ENCODE measurements around the gene SKI. TPM values are rescaled to one million over a fixed set of nuclear protein-coding genes. Genes with fewer than 3 reads are reported as not detected.
A peak's percentile ranks its signal among the peaks of the same experiment; 100 is the strongest.

The SKI gene
- total RNA-seq, 6 donors from 2014 or later: 57.3 to 108 (median 96.9) TPM

- DNase-seq (peak; percentile 87 to 95), ATAC-seq (ENCODE audit: low FRiP score in 2 of 2) (peak; percentile 73 to 79)
- H3K27ac ChIP-seq: peak overlapping the region; percentile 89 to 95 (median 92)
- TF ChIP-seq POLR2A (IDR thresholded peaks at IDR 0.05) (peak in 1 of 4 donors; percentile 58), EP300 (IDR thresholded peaks at IDR 0.05) (peak in 3 of 4 donors; percentile 11 to 53 (median 18)), CTCF (IDR thresholded peaks at IDR 0.05) (peak; percentile 35 to 72 (median 56)), POLR2AphosphoS5 (IDR thresholded peaks at IDR 0.05) (peak; percentile 81 to 84)
- WGBS, 2 donors: 6 to 7% methylated on average over 9 to 47 of the region's 49 CpGs
- H3K4me1 ChIP-seq: peaks cover 47 to 67% (median 50%) of the 10 kb centered on the region in 4 donors
- peak overlapping the region in 3 of 4 donors; percentile 19 to 42 (median 35) for H3K4me3 ChIP-seq
- H3K27me3 ChIP-seq: no peaks in the 10 kb centered on the region
- no peaks in the 10 kb centered on the region for H3K9me3 ChIP-seq
- H3K36me3 ChIP-seq: no peaks in the 10 kb centered on the region
Measured at GRCh38 chr1:2212532-2213491, 15.3 kb upstream of the SKI start.

DNA sequence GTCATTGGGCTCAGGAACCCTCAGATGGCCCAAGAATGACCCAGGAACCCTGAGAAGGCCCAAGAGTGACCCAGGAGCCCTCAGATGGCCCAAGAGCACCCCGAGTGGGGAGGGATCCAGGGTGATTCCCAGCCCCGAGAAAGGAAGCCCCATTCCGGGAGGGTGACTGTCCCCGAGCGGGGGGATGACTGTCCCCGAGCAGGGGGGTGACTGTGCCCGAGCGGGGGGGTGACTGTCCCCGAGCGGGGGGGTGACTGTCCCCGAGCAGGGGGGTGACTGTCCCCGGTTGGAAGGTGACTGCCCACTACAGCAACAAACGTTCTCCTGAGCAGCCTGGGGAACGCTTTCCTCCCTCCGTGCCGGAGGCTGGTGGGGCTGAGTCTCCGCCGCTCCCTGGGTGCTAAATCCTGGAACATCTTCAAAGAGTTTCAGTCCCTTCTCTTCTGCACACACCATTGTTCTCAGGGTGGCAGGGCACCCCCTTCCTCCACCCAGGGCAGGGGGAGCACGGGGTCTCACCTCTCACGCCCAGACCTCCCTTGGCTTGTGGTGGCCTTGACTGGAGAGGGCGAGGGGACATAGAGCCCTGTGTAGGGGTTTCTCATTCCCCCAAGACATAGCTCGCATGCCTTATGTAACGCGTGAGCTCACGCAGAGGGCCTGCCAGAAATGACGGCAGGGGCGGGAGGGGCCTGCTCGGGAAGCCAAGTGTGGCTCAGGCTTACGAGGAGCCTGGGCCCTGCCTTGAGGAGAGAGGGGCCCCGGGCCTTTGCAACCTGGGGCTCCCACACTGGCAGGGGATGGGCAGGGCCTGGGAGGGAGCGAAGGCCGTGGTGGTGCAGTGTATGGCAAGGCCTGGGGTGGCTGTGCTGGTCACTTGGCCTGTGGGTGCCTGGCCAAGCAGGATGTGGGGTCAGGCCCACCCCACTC, 14.3 kb upstream of the SKI start:
- WGBS, 2 donors: 47 to 55% methylated on average over 13 to 17 of the region's 32 CpGs
- peak; percentile 42 to 84 for ATAC-seq (ENCODE audit: low FRiP score in 2 of 2)
- peaks cover 39 to 57% (median 41%) of the 10 kb centered on the region in 4 donors for H3K4me1 ChIP-seq
- peak; percentile 69 to 91 for DNase-seq
- H3K27ac ChIP-seq: peak overlapping the region; percentile 89 to 95 (median 92)
- H3K4me3 ChIP-seq: peak overlapping the region in 2 of 4 donors; percentile 35 to 42
- no peaks in the 10 kb centered on the region for H3K27me3 ChIP-seq
- H3K9me3 ChIP-seq: no peaks in the 10 kb centered on the region
- TF ChIP-seq CTCF (IDR thresholded peaks at IDR 0.05) (peak in 1 of 6 experiments; percentile 7), POLR2A (IDR thresholded peaks at IDR 0.05) (no peak), EP300 (IDR thresholded peaks at IDR 0.05) (peak in 1 of 4 donors; percentile 57), POLR2AphosphoS5 (IDR thresholded peaks at IDR 0.05) (peak; percentile 8 to 70)
- H3K36me3 ChIP-seq: no peaks in the 10 kb centered on the region

GRCh38 chr1:2214541-2215241, 13.4 kb upstream of the SKI start:
- Histone ChIP-seq H3K27me3 (no peaks in the 10 kb centered on the region), H3K4me3 (peak overlapping the region in 1 of 4 donors; percentile 1), H3K36me3 (no peaks in the 10 kb centered on the region), H3K9me3 (no peaks in the 10 kb centered on the region), H3K4me1 (peaks cover 33 to 48% (median 35%) of the 10 kb centered on the region in 4 donors), H3K27ac (peak overlapping the region; percentile 89 to 95 (median 92))
- WGBS, 2 donors: 50 to 53% methylated on average over 8 to 16 of the region's 21 CpGs
- DNase-seq: peak; percentile 29 to 81
- peak in 1 of 6 experiments; percentile 6 for TF ChIP-seq CTCF (IDR thresholded peaks at IDR 0.05)
- TF ChIP-seq EP300 (IDR thresholded peaks at IDR 0.05): no peak
- TF ChIP-seq POLR2AphosphoS5 (IDR thresholded peaks at IDR 0.05): no peak
- ATAC-seq (ENCODE audit: low FRiP score in 2 of 2): peak in 1 of 2 donors; percentile 37

- ATAC-seq (ENCODE audit: low FRiP score in 2 of 2) (no peak), DNase-seq (peak in 1 of 2 donors; percentile 81)
- TF ChIP-seq CTCF (IDR thresholded peaks at IDR 0.05) (no peak), POLR2A (IDR thresholded peaks at IDR 0.05) (no peak), POLR2AphosphoS5 (IDR thresholded peaks at IDR 0.05) (no peak), EP300 (IDR thresholded peaks at IDR 0.05) (no peak)
- H3K9me3 ChIP-seq: no peaks in the 10 kb centered on the region
- no peak overlapping the region for H3K4me3 ChIP-seq
- no peaks in the 10 kb centered on the region for H3K36me3 ChIP-seq
- H3K4me1 ChIP-seq: peaks cover 33 to 42% (median 35%) of the 10 kb centered on the region in 4 donors
- WGBS, 2 donors: 93% methylated on average over 8 to 14 of the region's 14 CpGs
- H3K27ac ChIP-seq: peak overlapping the region in 3 of 4 donors; percentile 89 to 92 (median 91)
- no peaks in the 10 kb centered on the region for H3K27me3 ChIP-seq
Measured at GRCh38 chr1:2215329-2215728, 12.8 kb upstream of the SKI start.

All from upper lobe of left lung (tissue), 6 donors.